ENCODE measurements around the gene TXNDC2.
A peak's percentile ranks its signal among the peaks of the same experiment; 100 is the strongest.
"Not testable (repeated sequence)": the region's sequence is repeated elsewhere in the genome, so short reads cannot be mapped to it uniquely, and the experiment has no call there.

TXNDC2 gene

GRCh38 chr18:9910661-9911060, 24.9 kb downstream of the TXNDC2 start:
- no peak for DNase-seq (ENCODE audit: low spot score)
- no peak for TF ChIP-seq CTCF (IDR thresholded peaks at IDR 0.05; ENCODE audit: extremely low read depth, missing control alignments)

GRCh38 chr18:9911226-9911625, 25.5 kb downstream of the TXNDC2 start:
- TF ChIP-seq CTCF (IDR thresholded peaks at IDR 0.05; ENCODE audit: extremely low read depth, missing control alignments) = no peak

GRCh38 chr18:9912285-9912684, 26.5 kb downstream of the TXNDC2 start:
- DNase-seq (ENCODE audit: low spot score) = not testable (repeated sequence)

More at GRCh38 chr18:9911226-9911625, 25.5 kb downstream of the TXNDC2 start:
- no peak for DNase-seq (ENCODE audit: low spot score)

GRCh38 chr18:9913151-9913525, 27.4 kb downstream of the TXNDC2 start:
- DNase-seq (ENCODE audit: low spot score) = no peak
- TF ChIP-seq CTCF (IDR thresholded peaks at IDR 0.05; ENCODE audit: extremely low read depth, missing control alignments) = no peak

- TF ChIP-seq CTCF (IDR thresholded peaks at IDR 0.05; ENCODE audit: extremely low read depth, missing control alignments) = no peak
- peak; percentile 98 for DNase-seq (ENCODE audit: low spot score)
These were observed 28.0 kb downstream of the TXNDC2 start, which contains the start of gene VAPA for GRCh38 chr18:9913526-9914333. Gene VAPA (plus strand): TSS chr18:9914016. CDS start chr18:9914257, 241 bp downstream.

GRCh38 chr18:9914334-9914583, 28.5 kb downstream of the TXNDC2 start:
- TF ChIP-seq CTCF (IDR thresholded peaks at IDR 0.05; ENCODE audit: extremely low read depth, missing control alignments) = no peak
- DNase-seq (ENCODE audit: low spot score) = peak; percentile 85

GRCh38 chr18:9914584-9915290, 29.0 kb downstream of the TXNDC2 start:
- no peak for TF ChIP-seq CTCF (IDR thresholded peaks at IDR 0.05; ENCODE audit: extremely low read depth, missing control alignments)
- peak; percentile 35 for DNase-seq (ENCODE audit: low spot score)
